Cardiac muscle cell (in vitro differentiated cells and primary cell): ENCODE measurements around the gene ZNF407. TPM values are rescaled to one million over a fixed set of nuclear protein-coding genes. Genes with fewer than 3 reads are reported as not detected.
A peak's percentile ranks its signal among the peaks of the same experiment; 100 is the strongest.

Source experiments
- DNase-seq, 2 donors: peaks; one replicate each; pipeline versions ENCODE4 v3.0.0 to v3.0.0-alpha.2; 2010 to 2017; ENCODE audit warnings: low read depth in 1 of 2, low spot score in 1 of 2
- H3K27ac ChIP-seq: fragments of 200-600 bp; sonication (generic); 2 replicates; pipeline ENCODE4 v1.5.1; 2016
- H3K27me3 ChIP-seq: fragments of 200-600 bp; sonication (generic); 2 replicates; pipeline ENCODE4 v1.6.0; 2016; ENCODE audit warnings: control low read depth
- H3K36me3 ChIP-seq: fragments of 200-600 bp; sonication (generic); 2 replicates; pipeline ENCODE4 v1.5.1; 2016; ENCODE audit warnings: control low read depth
- H3K4me1 ChIP-seq: fragments of 200-600 bp; sonication (generic); 2 replicates; pipeline ENCODE4 v1.8.1; 2017; ENCODE audit warnings: low read depth, mild to moderate bottlenecking, mixed run types
- H3K4me3 ChIP-seq: fragments of 200-600 bp; sonication (generic); 2 replicates; pipeline ENCODE4 v1.5.1; 2016; ENCODE audit warnings: mild to moderate bottlenecking
- H3K9me3 ChIP-seq: fragments of 200-600 bp; sonication (generic); 2 replicates; pipeline ENCODE4 v1.5.1; 2017; ENCODE audit warnings: low read depth, mild to moderate bottlenecking, control low read depth
- polyA plus RNA-seq: library from polyadenylated mRNA; unstranded; fragments of >200 nt; fragmentation: Nextera tagmentation; extraction: Ambion mirVana; gene quantifications from 2 replicates; pipeline ENCODE4 v1.2.1, GENCODE V29; 2016
- total RNA-seq: library from RNA; depleted of rRNA; stranded (reverse); fragments of >200 nt; gene quantifications from 2 replicates; pipeline ENCODE4 v1.2.3, GENCODE V29; 2016
- TF ChIP-seq, protein P1 (sequence below): IDR thresholded peaks from 2 replicates; pipeline ENCODE4 v1.5.1; 2012; ENCODE audit warnings: low read depth, mild to moderate bottlenecking, low read length

ZNF407 gene
- total and polyA plus RNA-seq, 2 experiments from 2014 or later, result 4.6 to 8.0 TPM

DNA sequence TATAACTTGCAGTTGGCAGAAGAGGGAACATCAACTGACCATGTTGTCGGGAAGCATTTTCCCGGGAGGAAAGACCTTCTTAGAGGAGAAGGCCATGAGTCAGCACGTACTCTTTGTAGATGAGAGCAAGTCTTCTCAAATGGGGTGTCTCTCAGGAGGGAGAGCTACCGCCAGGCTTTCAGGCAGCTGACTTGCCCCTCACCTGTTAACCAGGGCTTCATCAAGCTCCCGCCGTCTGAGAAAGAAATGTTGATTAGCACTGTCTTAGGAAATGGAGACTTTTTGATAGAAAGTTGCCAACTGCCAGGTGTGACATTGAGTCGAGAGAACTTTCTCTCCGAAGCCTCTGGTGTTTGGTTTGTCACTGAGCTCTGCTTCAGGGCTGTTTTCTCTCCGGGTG lies 196.1 kb downstream of the ZNF407 start:
- Histone ChIP-seq H3K4me3 (no peak overlapping the region), H3K9me3 (no peaks in the 10 kb centered on the region), H3K4me1 (peaks cover 20% of the 10 kb centered on the region), H3K27me3 (no peaks in the 10 kb centered on the region), H3K36me3 (no peaks in the 10 kb centered on the region), H3K27ac (no peak overlapping the region)
- TF ChIP-seq, protein P1, sequence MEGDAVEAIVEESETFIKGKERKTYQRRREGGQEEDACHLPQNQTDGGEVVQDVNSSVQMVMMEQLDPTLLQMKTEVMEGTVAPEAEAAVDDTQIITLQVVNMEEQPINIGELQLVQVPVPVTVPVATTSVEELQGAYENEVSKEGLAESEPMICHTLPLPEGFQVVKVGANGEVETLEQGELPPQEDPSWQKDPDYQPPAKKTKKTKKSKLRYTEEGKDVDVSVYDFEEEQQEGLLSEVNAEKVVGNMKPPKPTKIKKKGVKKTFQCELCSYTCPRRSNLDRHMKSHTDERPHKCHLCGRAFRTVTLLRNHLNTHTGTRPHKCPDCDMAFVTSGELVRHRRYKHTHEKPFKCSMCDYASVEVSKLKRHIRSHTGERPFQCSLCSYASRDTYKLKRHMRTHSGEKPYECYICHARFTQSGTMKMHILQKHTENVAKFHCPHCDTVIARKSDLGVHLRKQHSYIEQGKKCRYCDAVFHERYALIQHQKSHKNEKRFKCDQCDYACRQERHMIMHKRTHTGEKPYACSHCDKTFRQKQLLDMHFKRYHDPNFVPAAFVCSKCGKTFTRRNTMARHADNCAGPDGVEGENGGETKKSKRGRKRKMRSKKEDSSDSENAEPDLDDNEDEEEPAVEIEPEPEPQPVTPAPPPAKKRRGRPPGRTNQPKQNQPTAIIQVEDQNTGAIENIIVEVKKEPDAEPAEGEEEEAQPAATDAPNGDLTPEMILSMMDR, result no peak
- no peak for DNase-seq

DNA sequence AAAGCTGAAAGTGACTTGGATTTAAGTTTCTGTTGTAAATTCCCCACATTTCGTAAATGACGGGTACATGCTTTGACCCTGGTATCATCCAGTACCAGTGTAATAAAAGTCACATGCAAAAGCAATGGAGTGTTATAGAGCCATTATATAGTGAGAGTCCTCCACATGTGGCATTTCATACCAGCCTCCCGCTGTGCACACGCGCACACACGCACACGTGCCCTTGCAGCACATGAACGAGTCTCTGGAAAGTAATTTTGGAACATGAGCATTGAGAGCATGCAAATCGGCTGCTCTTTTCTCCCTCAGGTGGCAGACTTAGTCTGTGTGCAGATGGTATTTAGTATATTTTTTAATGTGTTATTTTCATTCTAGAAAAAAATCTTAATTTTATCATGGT lies 198.1 kb downstream of the ZNF407 start:
- no peak overlapping the region for H3K4me3 ChIP-seq
- H3K4me1 ChIP-seq, result peaks cover 20% of the 10 kb centered on the region
- no peak overlapping the region for H3K27ac ChIP-seq
- H3K9me3 ChIP-seq, result no peaks in the 10 kb centered on the region
- TF ChIP-seq, protein P1, result no peak
- no peaks in the 10 kb centered on the region for H3K27me3 ChIP-seq
- no peaks in the 10 kb centered on the region for H3K36me3 ChIP-seq
- DNase-seq, result no peak

DNA sequence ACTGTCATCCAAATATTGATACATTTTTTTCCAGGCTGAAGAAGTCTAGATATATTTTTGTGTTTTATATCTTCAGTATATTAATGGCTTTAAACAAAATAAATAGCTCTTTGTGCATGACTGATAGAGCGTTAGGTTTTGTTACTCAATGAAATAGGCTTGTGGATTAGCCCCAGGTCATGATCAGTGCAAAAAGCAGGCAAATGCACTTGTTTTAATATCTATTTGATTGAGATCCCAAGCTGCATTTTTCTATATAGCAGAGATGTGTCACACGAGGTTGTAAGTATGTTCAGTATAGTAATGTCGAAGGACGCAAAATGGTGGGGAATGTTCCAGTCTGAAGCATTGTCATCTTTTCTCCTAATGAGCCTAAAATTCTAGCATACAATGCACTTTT lies 198.5 kb downstream of the ZNF407 start:
- TF ChIP-seq, protein P1, result no peak
- Histone ChIP-seq H3K4me1 (peaks cover 20% of the 10 kb centered on the region), H3K9me3 (no peaks in the 10 kb centered on the region), H3K36me3 (no peaks in the 10 kb centered on the region), H3K4me3 (no peak overlapping the region), H3K27ac (peak overlapping the region; percentile 94), H3K27me3 (no peaks in the 10 kb centered on the region)
- DNase-seq, result no peak

DNA sequence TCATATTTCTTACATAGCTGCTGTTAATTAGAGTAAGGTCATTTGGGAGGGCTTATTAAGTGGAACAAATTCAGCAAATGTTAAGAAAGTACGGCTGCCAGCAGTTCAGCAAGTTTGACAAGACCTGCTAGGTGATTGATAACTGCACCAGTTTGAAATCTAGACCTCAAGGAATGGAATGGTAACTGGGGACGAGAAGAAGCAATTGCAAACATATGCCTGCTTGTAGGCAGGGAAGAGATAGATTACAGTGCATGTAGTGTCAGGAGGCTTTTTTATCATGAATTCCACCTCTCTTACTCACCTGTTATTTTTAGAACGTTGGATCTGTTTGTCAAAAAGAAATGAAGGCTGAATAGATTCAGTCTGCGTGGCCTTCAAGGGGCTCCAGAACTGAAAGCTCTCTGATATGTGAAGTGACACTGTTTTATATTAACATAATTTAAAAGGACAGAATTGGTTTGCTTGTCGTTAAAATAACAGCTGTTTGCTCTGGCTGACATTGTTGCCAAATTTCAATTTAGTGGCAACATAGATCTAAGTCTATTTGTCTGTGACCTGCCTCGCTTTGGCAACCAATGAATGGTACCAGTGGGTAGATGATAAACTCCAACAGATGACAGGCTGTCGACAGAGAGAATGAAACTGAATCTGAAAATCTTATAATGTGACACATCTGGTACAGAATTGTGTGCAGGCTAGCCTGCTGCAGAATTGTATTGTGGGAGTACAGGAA lies 199.3 kb downstream of the ZNF407 start:
- peaks cover 20% of the 10 kb centered on the region for H3K4me1 ChIP-seq
- H3K27me3 ChIP-seq, result no peaks in the 10 kb centered on the region
- DNase-seq, result peak; percentile 50 to 61
- H3K4me3 ChIP-seq, result no peak overlapping the region
- TF ChIP-seq, protein P1, result no peak
- no peaks in the 10 kb centered on the region for H3K36me3 ChIP-seq
- no peaks in the 10 kb centered on the region for H3K9me3 ChIP-seq
- H3K27ac ChIP-seq, result peak overlapping the region; percentile 94

DNA sequence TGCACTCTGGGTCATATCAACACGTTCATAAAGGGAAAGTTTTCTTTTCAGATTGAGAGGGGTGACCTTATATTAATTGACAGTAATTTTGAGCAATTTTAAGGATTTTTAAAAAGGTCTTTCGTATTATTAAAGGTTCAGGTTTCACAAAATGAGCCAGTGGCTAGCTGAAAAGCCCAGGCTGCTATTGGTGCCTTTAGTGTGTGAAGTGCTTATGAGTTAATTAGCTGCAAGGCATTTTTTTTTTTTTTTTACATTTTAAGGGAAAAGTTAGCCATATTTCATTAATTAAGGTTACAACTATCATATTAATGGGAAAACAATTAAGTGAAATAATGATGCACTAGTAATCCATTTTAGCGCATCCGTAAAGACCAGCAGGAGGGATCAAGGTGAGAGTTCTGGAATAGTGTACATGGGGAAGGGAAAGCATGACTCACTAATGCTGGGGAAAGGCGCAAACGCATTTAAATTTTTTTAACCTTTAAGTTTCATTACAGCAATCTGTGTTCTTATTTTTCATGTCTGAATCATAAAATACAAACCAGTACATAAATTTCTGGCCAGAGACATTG lies 200.0 kb downstream of the ZNF407 start:
- no peaks in the 10 kb centered on the region for H3K9me3 ChIP-seq
- H3K27me3 ChIP-seq, result no peaks in the 10 kb centered on the region
- H3K4me1 ChIP-seq, result peaks cover 20% of the 10 kb centered on the region
- no peaks in the 10 kb centered on the region for H3K36me3 ChIP-seq
- no peak for DNase-seq
- peak overlapping the region; percentile 94 for H3K27ac ChIP-seq
- no peak overlapping the region for H3K4me3 ChIP-seq
- TF ChIP-seq, protein P1, result no peak
